Activated CD8-positive, alpha-beta memory T cell treated with anti-CD3 and anti-CD28 coated beads, Interleukin-2, amount 50 U/mL, for 24 hours (primary cell): Measurements from ENCODE around the gene UBE4B.
A peak's percentile ranks its signal among the peaks of the same experiment; 100 is the strongest.
"Not testable (repeated sequence)": the region's sequence is repeated elsewhere in the genome, so short reads cannot be mapped to it uniquely, and the experiment has no call there.

Source experiments
- DNase-seq: peaks from one replicate; pipeline ENCODE4 v3.0.0-alpha.2; 2020; ENCODE audit errors: extremely low read depth

UBE4B gene

DNA sequence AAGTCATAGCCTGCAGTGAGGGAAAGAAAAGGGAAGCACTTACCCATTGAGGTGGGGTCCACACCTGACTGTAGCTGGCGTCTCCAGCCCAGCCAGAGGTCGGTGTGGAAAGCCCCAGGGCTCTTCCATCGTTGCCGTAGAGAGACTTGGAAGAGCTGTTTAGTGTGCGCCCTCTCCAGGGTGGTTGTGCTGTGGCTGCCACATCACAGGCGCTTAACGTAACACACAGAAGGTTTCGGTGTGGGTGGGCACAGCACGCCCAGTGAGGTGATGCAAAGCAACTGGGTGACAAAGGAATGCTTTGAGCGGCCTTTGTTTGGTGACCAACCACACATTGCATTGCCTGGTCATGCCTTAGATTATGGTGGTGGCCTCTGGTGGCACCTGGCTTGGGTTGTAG, 140.8 kb downstream of the UBE4B start:
- no peak for DNase-seq

DNA sequence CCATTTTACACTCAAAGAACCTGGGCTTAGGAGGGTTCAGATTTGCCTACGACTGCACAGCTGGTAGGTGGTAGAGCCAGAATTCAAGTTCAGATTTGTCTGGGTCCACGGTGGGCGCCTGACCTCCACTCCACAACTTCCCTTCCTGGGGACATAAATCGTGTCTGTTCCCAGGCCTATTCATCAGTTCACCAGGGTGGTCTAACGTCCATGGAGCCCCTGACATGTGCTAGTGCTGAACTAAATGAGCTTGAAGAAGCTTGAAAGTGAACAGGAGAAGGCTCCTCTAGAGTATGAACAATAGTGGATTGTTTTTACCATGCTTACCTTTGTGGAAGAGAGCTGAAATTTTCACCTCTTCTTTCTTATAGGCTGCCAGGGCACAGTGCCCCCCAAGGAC, 145.1 kb downstream of the UBE4B start:
- DNase-seq = no peak

DNA sequence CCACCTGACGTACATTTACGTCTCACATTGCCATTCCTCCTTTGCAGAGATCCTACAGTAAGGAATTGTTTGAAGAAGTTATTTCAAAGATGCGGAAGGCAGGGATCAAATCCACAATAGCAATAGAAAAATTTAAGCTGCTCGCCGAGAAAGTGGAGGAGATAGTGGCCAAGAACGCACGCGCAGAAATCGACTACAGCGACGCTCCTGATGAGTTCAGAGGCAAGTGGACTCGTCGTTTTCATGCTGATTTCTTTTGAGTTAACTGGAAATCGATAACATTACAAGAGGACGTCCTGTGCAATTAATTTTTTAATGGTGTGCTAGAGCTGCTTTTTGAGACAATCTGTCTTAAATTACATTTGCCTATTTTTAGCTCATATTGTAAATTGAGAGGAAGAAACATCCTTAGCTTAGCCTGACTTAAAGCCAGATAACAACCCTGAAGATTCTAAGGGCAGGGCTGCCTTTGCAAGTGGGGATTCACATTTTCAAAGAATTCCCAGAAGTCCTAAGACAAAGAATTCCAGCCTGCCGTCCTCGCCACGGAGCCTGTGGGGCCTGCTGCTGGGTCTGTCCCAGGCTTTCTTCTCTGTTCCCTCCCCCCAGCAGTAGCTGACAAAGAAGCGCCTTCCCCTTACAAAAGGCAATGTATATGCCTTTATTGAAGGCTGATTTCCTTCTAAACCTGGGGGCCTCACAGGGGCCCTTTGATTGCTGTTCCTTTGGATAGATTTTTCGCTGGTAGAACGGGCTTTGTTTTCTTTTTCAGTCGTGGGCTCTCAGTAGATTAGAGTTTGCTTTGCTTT, 146.0 kb downstream of the UBE4B start:
- no peak for DNase-seq

DNA sequence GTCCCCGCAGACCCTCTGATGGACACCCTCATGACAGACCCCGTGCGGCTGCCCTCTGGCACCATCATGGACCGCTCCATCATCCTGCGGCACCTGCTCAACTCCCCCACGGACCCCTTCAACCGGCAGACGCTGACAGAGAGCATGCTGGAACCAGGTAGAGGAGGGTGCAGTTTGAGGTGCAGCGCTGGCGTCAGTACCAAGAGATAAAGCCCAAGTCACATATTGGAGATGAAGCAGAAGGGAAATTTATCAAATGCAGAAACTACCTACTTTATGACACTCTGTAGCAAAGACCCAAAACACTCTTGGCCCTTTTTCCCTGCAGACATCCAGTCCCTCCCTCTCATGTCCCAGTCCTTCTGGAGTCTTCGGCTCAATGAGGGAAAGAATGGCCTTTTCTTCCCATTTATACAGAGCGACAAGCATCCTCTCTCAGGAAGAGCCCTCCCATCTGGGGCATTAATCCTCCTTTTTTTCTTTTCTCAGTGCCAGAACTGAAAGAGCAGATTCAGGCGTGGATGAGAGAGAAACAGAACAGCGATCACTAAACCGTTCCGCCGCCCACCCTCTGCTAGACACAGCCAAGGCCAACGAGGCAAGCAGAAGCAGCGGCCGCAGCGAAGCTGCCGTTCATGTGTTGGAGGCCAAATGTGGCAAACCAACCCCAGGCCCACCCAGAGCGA, 146.8 kb downstream of the UBE4B start:
- DNase-seq = no peak

DNA sequence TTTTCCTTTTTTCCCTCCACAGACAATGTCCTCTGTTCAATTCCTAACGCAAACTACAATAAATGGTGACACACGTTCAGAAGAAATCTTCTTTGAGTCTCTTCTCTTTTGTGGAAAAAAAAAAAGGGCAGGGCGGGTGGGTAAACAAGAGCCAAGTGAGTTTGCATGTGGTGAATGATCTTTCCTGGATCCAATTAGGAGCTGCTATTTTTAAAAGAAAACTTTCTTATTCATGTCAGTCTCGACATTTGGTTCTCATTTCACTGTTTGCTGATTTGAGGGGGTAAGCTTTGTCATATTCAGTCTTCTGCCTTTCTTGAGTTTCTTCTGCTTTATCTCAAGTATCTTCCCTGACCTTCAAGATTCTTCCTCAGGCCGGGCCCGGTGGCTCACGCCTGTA, 148.4 kb downstream of the UBE4B start:
- DNase-seq = no peak

DNA sequence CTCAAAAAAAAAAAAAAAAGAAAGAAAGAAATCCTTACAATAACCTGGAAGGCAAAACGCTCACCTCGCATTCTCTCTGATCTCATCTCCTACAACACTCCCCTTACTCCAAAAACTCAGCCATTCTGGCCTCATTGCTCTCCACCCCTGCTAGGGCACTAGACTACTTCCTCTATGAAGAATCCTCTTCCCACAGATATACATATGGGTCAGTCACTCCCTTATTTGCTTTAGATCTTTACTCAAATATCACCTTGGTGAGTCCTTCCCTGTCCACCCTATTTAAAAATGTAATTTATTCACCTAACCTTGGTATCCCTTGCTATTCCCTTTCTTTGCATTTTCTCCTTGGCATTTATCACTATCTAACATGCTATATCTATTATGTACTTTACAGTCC, 153.0 kb downstream of the UBE4B start:
- DNase-seq = no peak

DNA sequence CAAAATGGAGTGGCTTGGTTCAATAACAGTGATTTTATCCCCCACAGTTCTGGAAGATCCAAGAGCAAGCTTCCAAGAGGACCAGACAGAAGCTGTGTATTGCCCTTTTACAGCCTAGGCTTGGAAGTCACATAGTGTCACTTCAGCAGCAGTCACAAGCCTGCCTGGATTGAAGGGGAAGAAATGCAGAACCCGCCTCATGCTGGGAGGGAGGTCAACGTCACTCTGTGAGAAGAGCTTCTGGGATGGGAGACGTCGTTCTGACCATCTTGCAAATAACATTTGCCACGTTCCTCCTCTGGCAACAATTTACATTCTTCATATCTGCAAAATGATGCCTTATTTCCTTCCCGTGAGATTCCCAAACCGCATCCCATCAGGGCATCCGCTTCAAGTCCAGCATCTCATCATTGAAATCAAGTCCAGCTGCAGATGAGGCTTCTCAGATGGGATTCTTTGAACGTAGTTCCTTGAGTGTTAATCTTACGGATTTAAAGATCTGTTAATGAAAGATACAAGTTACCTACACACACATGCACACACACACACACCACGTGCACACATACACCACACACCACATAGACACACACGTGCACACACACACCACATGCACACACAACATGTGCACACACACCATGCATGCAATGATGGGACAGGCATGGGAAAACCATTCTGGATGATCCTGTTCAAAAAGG, 153.7 kb downstream of the UBE4B start:
- no peak for DNase-seq

DNA sequence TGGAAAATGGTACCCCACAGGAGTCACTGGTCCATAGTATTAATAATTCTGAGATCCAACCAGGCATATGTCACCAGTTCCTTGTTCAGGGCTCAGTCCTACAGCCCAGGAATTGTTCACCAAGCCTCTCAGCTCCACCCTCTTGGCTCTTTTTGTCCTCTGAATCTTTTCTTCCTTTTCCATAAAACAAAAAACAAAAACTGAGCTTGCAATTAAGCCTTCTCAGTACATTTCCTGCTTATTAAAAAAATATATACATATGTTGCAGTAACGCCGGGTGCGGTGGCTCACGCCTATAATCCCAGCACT, 154.2 kb downstream of the UBE4B start:
- DNase-seq = no peak

DNA sequence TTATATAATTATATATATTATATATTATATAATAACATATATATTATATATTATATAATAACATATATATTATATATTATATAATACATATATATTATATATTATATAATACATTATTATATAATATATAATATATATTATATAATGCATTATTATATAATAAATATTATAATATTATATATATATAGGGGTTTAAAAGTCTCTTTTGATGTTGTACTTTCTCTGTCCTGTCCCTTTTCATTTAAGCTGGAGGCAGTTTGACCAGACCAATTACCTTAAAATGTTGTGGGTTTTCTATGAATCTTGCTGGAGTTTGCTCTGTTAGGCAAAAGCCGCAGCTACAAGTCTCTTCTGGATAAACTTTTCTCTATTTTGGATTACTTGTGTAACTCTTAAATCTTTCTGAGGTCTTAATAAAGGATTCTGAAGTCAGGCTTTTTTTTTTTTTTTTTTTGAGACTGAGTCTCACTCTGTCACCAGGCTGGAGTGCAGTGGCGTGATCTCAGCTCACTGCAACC, 155.4 kb downstream of the UBE4B start:
- no peak for DNase-seq

DNA sequence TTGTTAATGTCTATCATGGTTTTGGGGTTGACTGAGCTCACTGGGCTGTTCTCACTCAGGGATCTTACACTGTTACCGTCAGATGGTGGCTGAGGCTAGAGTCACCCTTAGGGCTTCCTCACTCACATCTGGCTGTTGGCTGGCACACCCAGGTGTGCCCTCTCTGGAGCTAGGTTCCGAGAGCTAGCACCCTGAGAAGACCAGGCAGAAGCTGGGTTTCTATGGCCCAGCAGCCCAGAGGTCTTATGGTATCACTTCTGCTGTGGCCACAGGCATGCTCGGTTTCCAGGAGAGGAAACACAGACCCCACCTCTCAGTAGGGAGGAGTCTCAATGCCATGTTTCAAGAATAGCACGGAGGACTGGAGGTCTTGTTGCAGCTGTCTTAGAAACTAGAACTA, 156.9 kb downstream of the UBE4B start:
- no peak for DNase-seq

DNA sequence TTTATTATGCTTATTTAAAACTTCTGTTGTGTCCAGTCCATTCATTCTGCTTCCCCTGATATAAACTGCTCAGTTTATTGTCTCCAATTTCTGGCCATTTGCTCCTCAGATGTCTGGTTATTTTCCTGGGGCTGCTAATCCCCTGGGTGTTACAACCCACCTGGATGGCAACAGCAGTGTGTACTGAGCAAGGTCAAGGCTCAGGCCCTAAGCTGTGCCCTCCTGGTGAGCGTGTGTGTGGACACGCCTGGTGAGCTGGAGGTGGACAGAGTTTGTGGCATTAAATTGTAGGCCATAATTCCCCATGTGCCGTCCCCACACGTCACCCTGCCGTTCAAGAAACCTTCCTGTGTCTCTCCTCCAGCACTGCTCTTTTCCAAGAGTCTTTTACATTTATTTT, 159.5 kb downstream of the UBE4B start:
- no peak for DNase-seq

DNA sequence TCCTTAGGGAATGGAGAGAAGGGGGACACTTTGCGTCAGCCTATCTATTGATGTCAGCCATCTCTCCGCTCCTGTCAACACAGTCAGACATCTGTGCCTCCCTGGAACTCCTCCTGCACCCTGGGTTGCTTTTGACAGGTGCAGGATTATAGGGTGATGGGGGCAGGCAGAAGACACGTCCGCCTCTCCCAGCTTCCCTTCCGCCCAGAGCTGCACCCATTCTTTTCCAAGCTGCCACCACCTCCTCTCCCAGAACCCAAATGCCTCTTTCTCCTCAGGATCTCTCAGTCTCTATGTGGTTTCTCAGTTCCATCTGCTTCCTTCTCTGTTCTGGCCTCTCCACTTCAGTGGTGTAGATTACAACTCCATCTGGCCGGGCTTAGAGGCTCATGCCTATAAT, 160.5 kb downstream of the UBE4B start:
- no peak for DNase-seq

DNA sequence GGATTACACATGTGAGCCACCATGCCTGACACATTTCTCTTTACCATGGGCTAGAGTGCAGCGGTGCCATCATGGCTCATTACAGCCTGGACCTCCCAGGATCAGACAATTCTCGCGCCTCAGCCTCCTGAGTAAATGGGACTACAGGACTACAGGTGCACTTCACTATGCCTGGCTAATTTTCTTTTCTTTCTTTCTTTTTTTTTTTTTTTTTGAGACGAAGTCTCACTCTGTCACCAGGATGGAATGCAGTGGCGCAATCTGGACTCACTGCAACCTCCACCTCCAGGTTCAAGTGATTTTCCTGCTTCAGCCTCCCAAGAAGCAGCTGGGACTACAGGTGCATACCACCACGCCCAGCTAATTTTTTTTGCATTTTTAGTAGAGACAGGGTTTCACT, 162.8 kb downstream of the UBE4B start:
- DNase-seq = no peak

DNA sequence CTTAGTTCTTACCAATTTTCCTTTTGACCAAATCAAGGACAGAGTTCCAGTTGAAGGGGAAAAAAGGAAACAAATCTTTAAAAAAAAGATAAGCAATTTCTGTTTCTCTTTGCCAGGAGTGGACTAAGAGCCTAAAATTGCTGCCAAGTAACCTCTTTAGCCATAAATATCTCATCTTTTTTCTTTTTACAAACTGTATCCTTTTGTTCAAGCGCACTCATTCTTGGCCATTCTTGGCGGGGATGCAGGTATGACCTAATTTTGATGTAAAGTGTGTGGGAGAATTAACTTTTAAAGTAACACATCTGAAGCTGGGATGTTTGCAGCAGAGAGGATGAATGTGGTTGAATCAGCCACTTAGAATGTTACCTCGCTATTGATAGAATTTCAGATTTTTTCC, 164.2 kb downstream of the UBE4B start:
- no peak for DNase-seq

DNA sequence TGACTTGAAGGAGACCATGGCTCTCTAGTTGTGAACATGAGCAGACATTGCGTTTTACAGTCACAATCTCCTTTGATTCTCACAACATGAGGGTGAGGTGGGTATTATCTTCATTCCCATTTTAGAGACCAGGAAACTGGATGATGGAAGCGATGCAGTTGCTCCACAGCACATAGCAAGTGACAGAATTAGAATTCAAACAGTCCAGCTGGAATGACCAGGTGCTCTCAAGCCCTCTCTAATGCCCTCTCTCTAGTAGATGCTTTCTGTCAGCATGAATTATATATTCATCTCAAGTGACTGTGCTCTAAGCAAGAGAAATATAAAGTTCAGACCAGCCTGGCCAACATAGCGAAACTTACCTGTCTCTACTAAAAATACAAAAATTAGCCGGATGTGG, 167.9 kb downstream of the UBE4B start:
- DNase-seq = no peak

DNA sequence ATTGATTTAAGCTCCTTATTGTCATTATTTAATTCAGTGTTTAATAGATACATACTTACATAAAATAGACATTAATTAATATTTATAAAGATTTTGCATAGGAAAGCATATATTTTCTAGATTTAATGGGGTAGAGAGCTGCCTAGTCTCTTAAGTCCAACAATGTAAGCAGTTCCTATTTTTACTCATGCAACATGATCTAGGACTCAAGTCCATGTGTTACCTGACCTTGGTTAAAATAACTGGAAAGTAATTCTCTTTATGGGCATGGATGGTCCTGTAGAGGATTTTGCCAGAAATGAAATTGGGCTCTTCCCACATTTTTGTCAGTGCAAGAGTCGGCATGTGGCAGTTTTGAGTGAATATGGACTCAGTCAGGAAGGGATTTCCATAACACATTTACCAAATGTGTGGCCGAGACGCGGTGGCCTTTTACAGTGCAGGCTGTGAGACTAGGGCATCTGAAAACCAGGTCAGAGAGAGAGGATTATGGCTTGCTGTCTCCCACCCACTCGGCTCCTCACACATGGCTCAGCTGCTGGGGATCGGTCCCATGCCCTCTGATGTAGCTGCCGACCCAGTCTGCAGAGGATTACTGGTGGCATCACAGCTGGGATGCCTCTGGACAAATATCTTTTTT, 171.4 kb downstream of the UBE4B start:
- DNase-seq = no peak

DNA sequence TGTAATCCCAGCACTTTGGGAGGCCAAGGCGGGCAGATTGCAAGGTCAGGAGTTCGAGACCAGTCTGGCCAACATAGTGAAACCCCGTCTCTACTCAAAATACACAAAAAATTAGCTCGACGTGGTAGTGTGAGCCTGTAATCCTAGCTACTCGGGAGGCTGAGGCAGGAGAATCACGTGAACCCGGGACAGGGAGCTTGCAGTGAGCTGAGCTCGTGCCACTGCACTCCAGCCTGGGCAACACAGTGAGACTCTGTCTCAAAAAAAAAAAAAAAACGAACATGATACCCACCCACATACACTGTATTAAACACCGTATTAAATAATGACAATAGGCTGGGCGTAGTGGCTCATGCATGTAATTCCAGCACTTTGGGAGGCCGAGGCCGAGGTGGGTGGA, 172.4 kb downstream of the UBE4B start:
- not testable (repeated sequence) for DNase-seq

DNA sequence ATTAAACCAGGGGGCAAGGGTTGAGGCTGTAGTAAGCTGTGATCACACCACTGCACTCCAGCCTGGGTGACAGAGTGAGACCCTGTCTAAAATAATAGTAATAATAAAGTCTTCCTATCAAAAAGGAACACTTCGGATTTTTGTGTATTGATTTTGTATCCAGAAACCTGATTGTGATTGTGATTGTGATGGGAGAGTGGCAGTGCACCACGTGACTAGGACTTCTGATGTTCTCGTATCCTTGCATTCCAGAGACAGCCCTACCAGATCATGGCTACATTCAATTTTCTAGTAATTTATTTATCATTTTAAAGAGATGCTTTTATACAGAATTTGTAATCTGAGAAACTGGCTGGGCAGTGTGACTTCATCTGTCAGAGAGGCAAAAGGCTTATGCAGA, 175.1 kb downstream of the UBE4B start:
- DNase-seq = no peak

DNA sequence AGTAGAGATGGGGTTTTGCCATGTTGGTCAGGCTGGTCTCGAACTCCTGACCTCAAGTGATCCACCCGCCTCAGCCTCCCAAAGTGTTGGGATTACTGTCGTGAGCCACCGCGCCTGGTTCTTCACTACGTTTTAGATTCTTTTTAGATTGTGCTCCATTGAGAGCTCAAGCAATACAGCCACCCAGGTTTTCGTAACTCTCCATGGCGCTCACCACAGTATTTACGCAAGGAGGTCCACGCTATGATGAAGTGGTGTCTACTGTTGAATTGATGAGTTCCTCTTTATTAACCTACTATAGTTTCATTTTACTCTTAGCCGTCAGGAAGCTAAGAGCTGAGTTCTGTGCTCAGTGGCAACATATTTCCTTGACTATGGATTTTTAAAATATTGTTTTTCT, 175.8 kb downstream of the UBE4B start:
- DNase-seq = no peak

DNA sequence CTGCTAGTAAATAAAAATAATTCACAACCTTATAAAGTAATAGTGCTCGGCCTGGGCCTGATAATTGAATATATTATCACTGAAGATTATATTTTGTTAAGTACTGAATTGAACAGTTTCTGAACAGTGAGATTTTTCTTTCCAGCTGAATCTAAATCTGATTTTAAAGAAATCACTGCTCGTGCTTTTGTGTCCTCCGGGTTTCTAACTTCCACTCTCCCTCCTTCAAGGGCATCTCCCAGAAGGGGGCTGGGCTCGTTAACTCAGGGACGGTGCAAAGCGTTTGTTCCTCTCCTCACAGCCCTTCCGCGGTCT, 176.8 kb downstream of the UBE4B start:
- no peak for DNase-seq

DNA sequence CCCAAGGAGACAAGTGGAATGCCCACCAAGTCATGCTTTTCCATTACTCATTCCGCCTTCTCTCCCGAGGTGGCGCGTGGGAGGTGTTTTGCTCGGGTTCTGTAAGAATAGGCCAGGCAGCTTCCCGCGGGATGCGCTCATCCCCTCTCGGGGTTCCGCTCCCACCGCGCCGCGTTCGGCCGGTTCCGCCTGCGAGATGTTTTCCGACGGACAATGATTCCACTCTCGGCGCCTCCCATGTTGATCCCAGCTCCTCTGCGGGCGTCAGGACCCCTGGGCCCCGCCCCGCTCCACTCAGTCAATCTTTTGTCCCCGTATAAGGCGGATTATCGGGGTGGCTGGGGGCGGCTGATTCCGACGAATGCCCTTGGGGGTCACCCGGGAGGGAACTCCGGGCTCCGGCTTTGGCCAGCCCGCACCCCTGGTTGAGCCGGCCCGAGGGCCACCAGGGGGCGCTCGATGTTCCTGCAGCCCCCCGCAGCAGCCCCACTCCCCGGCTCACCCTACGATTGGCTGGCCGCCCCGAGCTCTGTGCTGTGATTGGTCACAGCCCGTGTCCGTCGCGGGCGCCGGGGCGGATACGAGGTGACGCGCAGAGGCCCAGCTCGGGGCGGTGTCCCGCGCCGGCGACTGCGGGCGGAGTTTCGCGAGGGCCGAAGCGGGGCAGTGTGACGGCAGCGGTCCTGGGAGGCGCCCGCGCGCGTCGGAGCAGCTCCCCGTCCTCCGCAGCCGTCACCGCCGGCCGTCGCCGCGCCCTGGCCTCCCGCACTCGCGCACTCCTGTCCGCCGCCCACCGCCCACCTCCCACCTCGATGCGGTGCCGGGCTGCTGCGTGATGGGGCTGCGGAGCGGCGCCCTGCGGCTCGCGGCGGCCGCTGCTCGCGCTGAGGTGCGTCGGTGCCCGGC, 177.4 kb downstream of the UBE4B start, which contains the start of gene KIF1B:
Gene KIF1B (plus strand): TSS at position 666 of the 906 bp plus-strand sequence. CDS start 21,759 bp downstream, outside the sequence.
- DNase-seq = peak; percentile 83
